HepG2 (cell line): ENCODE results near the gene KDM3B. TPM values are rescaled to one million over a fixed set of nuclear protein-coding genes. Genes with fewer than 3 reads are reported as not detected.

Source experiments
- CREB1 ChIP-seq, 2 experiments: fragments of 450-650 bp in 1 of 2; IDR thresholded peaks; 2 replicates each; pipeline ENCODE4 v1.6.1; 2016 to 2017; ENCODE audit warnings: control low read depth in 1 of 2, mild to moderate bottlenecking in 1 of 2, missing compliant biosample characterization in 1 of 2, missing genetic modification characterization in 1 of 2
- DNMT3B ChIP-seq: conservative IDR thresholded peaks from 2 replicates; pipeline ENCODE4 v1.6.1; 2016; ENCODE audit warnings: missing biosample characterization, control low read depth
- GATAD1 ChIP-seq: IDR thresholded peaks from 2 replicates; pipeline ENCODE4 v1.6.1; 2016; ENCODE audit warnings: missing genetic modification reagents, missing compliant biosample characterization
- HNRNPL ChIP-seq: fragments of 200-400 bp; formaldehyde crosslinking; IDR thresholded peaks from 2 replicates; pipeline ENCODE4 v1.6.1; 2017; ENCODE audit warnings: mild to moderate bottlenecking, low read depth, low read length
- IRF2 ChIP-seq: IDR thresholded peaks from 2 replicates; pipeline ENCODE4 v1.6.1; 2018; ENCODE audit warnings: missing genetic modification reagents, missing compliant biosample characterization
- ISX ChIP-seq: sonication (generic); formaldehyde crosslinking; conservative IDR thresholded peaks from 2 replicates; pipeline ENCODE4 v1.5.0; 2020; ENCODE audit warnings: missing genetic modification reagents
- KLF13 ChIP-seq: sonication (generic); formaldehyde crosslinking; IDR thresholded peaks from 2 replicates; pipeline ENCODE4 v1.4.0; 2020; ENCODE audit warnings: mild to moderate bottlenecking, missing genetic modification reagents
- KMT2A ChIP-seq: sonication (generic); formaldehyde crosslinking; IDR thresholded peaks from 2 replicates; pipeline ENCODE4 v1.4.0; 2020; ENCODE audit warnings: missing genetic modification reagents
- MZF1 ChIP-seq: sonication (generic); formaldehyde crosslinking; IDR thresholded peaks from 2 replicates; pipeline ENCODE4 v1.8.1; 2023; ENCODE audit warnings: mild to moderate bottlenecking, missing genetic modification reagents, borderline replicate concordance
- NFE2L2 ChIP-seq: fragments of 150-350 bp; IDR thresholded peaks from 2 replicates; pipeline ENCODE4 v1.6.1; 2014; ENCODE audit warnings: low read length
- RFXANK ChIP-seq: IDR thresholded peaks from 2 replicates; pipeline ENCODE4 v1.6.1; 2016
- TFAP4 ChIP-seq: sonication (generic); IDR thresholded peaks from 2 replicates; pipeline ENCODE4 v1.6.1; 2016; ENCODE audit warnings: low read depth, borderline replicate concordance
- YEATS2 ChIP-seq: sonication (generic); formaldehyde crosslinking; IDR thresholded peaks from 2 replicates; pipeline ENCODE4 v1.4.0; 2020; ENCODE audit warnings: missing genetic modification reagents, borderline replicate concordance
- ZBTB21 ChIP-seq: sonication (generic); formaldehyde crosslinking; IDR thresholded peaks from 2 replicates; pipeline ENCODE4 v1.4.0; 2020; ENCODE audit warnings: missing genetic modification reagents
- ZBTB33 ChIP-seq: sonication (generic); formaldehyde crosslinking; IDR thresholded peaks from 2 replicates; pipeline ENCODE4 v1.4.0; 2020; ENCODE audit warnings: missing genetic modification reagents
- ZBTB38 ChIP-seq: sonication (generic); formaldehyde crosslinking; IDR thresholded peaks from 2 replicates; pipeline ENCODE4 v1.5.1; 2020; ENCODE audit warnings: mild to moderate bottlenecking, missing genetic modification reagents
- ZBTB46 ChIP-seq: sonication (generic); formaldehyde crosslinking; IDR thresholded peaks from 2 replicates; pipeline ENCODE4 v1.4.0; 2020; ENCODE audit warnings: mild to moderate bottlenecking, missing genetic modification reagents, borderline replicate concordance
- ZFX ChIP-seq: sonication (generic); formaldehyde crosslinking; IDR thresholded peaks from 2 replicates; pipeline ENCODE4 v1.4.0; 2020; ENCODE audit warnings: mild to moderate bottlenecking, low read depth, missing genetic modification reagents, moderate library complexity
- ZNF225 ChIP-seq: sonication (generic); formaldehyde crosslinking; IDR thresholded peaks from 2 replicates; pipeline ENCODE4 v1.4.0; 2020; ENCODE audit warnings: mild to moderate bottlenecking, missing genetic modification reagents
- ZNF292 ChIP-seq: sonication (generic); formaldehyde crosslinking; IDR thresholded peaks from 2 replicates; pipeline ENCODE4 v1.8.1; 2022; ENCODE audit warnings: mild to moderate bottlenecking, low read depth, missing genetic modification reagents, borderline replicate concordance
- ZNF605 ChIP-seq: sonication (generic); formaldehyde crosslinking; IDR thresholded peaks from 2 replicates; pipeline ENCODE4 v1.8.0; 2022; ENCODE audit warnings: mild to moderate bottlenecking, missing genetic modification reagents
- ZNF816 ChIP-seq: sonication (generic); formaldehyde crosslinking; IDR thresholded peaks from 2 replicates; pipeline ENCODE4 v1.8.0; 2022; ENCODE audit warnings: missing genetic modification reagents, mild to moderate bottlenecking, borderline replicate concordance
- ZNF83 ChIP-seq: sonication (generic); formaldehyde crosslinking; IDR thresholded peaks from 2 replicates; pipeline ENCODE4 v1.4.0; 2020; ENCODE audit warnings: missing genetic modification reagents, mild to moderate bottlenecking, borderline replicate concordance
- ZNF883 ChIP-seq: sonication (generic); formaldehyde crosslinking; IDR thresholded peaks from 2 replicates; pipeline ENCODE4 v1.5.1; 2020; ENCODE audit warnings: mild to moderate bottlenecking, missing genetic modification reagents; ENCODE audit errors: not compliant biosample characterization
- polyA plus RNA-seq, 8 experiments: library from polyadenylated mRNA; depleted of rRNA in 3 of 8; stranded (reverse) in 7 of 8; unstranded in 1 of 8; fragments of >200 nt; fragmentation: Illumina TruSeq in 4 of 8; extraction: Trizol in 4 of 8; gene quantifications; 2 replicates each; pipeline versions ENCODE4 v1.2.1 to v1.2.3, GENCODE V29; 2011 to 2016; ENCODE audit warnings: low read depth in 4 of 8, missing spikeins in 1 of 8, mixed read lengths in 1 of 8; ENCODE audit not compliant: insufficient read depth in 1 of 8
- total RNA-seq, 5 experiments: library from RNA; depleted of rRNA; stranded (reverse); fragments of >200 nt; fragmentation: Illumina TruSeq; extraction: Trizol; gene quantifications; 2 replicates each; pipeline ENCODE4 v1.2.3, GENCODE V29; 2016; ENCODE audit warnings: low read depth in 1 of 5
- TF ChIP-seq, protein P1 (sequence below): sonication (generic); formaldehyde crosslinking; IDR thresholded peaks from 2 replicates; pipeline ENCODE4 v1.5.1; 2020; ENCODE audit warnings: missing genetic modification reagents, mild to moderate bottlenecking, borderline replicate concordance

The KDM3B gene
- total and polyA plus RNA-seq, 2 of the 13 experiments (the other 11 are each of a cell fraction or from before 2014, with no cell fraction given) = 19.7 to 34.3 TPM

DNA sequence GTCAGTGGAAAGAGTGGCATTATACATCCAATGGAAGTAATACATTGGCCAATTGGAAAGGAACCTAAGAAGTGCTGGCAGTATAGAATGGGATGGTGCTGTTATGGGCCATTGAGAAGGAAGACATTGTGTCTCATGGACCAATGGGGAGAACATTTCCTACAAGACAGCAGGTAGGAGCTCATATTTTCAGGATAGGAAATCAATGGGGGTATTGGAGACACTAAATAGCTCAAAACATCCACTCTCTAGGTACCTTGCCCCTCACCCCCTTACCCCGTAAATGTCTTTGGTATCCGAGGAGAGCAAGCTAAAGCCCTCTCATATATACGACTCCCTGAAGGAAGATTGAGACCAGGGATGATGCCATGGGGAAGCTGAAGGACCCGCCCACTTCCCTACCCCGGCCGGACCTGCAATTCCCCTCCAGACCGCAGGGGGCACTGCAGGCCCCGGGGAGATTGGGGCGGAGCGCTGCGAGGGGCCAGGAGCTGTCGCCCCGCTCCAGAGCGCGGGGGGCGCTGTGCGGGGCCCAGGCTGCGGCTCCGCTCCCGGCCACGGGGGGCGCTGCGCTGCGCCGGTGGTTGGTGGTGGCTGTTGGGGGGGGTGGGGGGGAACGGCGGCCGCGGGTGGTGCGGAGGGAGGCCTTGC lies at the start of gene KDM3B (continued):
- TF ChIP-seq, protein P1, sequence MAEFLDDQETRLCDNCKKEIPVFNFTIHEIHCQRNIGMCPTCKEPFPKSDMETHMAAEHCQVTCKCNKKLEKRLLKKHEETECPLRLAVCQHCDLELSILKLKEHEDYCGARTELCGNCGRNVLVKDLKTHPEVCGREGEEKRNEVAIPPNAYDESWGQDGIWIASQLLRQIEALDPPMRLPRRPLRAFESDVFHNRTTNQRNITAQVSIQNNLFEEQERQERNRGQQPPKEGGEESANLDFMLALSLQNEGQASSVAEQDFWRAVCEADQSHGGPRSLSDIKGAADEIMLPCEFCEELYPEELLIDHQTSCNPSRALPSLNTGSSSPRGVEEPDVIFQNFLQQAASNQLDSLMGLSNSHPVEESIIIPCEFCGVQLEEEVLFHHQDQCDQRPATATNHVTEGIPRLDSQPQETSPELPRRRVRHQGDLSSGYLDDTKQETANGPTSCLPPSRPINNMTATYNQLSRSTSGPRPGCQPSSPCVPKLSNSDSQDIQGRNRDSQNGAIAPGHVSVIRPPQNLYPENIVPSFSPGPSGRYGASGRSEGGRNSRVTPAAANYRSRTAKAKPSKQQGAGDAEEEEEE (CRISPR knock-in tag) = no peak
- TF ChIP-seq GATAD1 (CRISPR knock-in tag) (peak; percentile 68), ZFX (CRISPR knock-in tag) (no peak), TFAP4 (no peak), ZNF83 (CRISPR knock-in tag) (no peak), NFE2L2 (no peak), ZBTB46 (0 out of 2 replicates have a peak, but pooled peaks have one; percentile 42), ISX (no peak), ZNF883 (CRISPR knock-in tag) (no peak), ZNF225 (no peak), ZNF292 (no peak), ZNF816 (CRISPR knock-in tag) (no peak), MZF1 (CRISPR knock-in tag) (no peak), ZNF605 (CRISPR knock-in tag) (no peak), ZBTB38 (CRISPR knock-in tag) (no peak; the same call in 1 of the 2 replicates), DNMT3B (CRISPR knock-in tag) (no peak), CREB1 (IDR thresholded peaks at IDR 0.05) (no peak), CREB1 (CRISPR knock-in tag; IDR thresholded peaks at IDR 0.05) (no peak), RFXANK (CRISPR knock-in tag) (no peak), IRF2 (CRISPR knock-in tag) (peak; percentile 80), HNRNPL (no peak), YEATS2 (peak; percentile 69; the same call in 1 of the 2 replicates), ZBTB33 (CRISPR knock-in tag) (peak; percentile 92), KLF13 (CRISPR knock-in tag) (no peak), KMT2A (CRISPR knock-in tag) (no peak; the same call in 1 of the 2 replicates), ZBTB21 (CRISPR knock-in tag) (no peak)
